ENCODE data around the gene IQGAP3.

The IQGAP3 gene

DNA sequence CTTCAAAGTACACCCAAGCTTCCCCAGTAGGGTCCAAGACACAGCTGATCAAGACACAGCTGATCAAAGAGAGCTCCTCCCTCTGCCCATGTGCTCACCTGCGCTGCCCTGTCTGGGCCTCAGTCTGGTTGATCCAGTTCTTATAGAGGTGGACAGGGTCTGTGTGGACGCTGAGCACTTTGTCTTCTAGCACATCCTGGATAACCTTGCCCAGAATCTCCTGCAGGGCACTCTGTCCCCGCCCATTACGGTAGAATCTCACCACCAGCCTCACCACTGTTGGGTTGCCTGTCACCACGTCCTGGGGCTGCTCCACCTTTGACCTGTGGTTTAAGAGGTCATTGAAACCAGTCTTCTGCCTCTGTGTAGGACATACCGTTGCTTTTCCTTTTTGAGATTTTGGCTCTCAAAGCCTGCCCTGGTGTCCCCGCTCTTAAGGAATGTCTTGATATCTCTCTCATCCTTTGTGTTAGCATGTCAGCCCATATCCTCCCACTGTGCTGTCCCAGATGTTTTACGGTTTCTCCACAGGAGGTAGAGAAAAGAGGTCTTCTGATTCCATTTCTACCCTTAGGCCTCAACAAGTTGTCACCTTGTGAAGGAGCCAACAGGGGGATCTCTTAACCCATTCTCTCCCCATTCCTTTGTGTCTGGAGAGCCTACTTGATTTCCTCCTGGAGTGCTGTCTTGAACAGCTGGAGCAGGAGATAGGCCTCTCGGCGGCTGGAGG lies 33.5 kb downstream of the IQGAP3 start:
- TF ChIP-seq CTCF (IDR thresholded peaks at IDR 0.05; ENCODE audit: low read depth, low read length), result no peak
- no peak for DNase-seq (ENCODE audit: extremely low read depth, low read depth)

DNA sequence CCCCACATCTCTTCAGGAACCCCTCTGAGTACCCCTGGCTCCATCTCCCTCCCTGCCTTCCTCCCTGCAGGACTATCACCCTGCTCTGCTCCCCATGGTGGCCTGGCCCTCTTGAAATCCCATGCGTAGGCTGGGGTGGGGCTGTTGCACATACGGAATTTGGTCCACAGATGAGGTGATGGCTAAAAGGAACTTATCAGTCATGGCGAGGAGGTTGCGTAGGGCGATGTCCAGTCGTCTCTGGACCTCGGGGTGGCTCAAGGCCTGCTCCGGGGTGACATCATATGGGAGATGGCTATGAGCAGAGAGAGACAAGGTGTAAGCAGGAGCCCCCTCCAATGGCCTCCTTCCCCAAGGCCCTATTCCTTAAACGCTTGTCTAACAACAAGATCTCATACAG lies 35.3 kb downstream of the IQGAP3 start:
- TF ChIP-seq CTCF (IDR thresholded peaks at IDR 0.05; ENCODE audit: low read depth, low read length), result no peak
- DNase-seq (ENCODE audit: extremely low read depth, low read depth), result no peak

GRCh38 chr1:156534424-156535060 lies 37.8 kb downstream of the IQGAP3 start:
- no peak for DNase-seq (ENCODE audit: extremely low read depth, low read depth)
- TF ChIP-seq CTCF (IDR thresholded peaks at IDR 0.05; ENCODE audit: low read depth, low read length), result no peak

DNA sequence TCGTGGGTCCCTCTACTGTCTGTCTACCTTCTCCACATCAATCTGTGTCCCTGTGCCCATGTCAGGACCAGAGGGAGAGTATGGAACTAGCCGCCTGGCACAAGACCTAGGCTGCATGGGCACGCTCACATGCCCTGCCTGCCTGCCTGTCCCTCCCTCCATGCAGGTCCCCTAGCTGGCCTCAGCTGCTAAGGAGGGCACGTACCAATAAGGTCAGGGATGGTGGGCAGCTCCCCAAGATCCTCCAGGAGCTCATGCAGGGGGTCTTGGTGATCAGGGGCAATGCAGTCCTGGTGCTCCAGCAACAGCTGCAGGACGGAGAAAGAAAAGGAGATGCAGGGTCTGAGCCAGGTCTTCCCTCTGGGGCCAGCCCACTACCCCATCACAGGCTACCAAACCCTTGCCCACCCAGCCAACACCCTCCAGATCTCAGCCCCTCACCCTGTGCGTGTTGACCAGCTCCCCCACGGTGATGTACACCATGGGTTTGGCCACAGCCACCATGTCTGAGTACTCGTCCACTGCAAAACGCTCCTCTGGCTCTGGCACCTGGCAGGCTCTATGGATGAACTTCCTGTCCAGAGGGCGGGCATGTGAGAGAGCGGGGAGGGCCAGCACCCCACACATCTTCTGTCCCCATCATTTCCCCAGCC lies 38.7 kb downstream of the IQGAP3 start:
- DNase-seq (ENCODE audit: extremely low read depth, low read depth), result no peak
- no peak for TF ChIP-seq CTCF (IDR thresholded peaks at IDR 0.05; ENCODE audit: low read depth, low read length)

- DNase-seq (ENCODE audit: extremely low read depth, low read depth), result no peak
- no peak for TF ChIP-seq CTCF (IDR thresholded peaks at IDR 0.05; ENCODE audit: low read depth, low read length)
These were observed 40.0 kb downstream of the IQGAP3 start for GRCh38 chr1:156532374-156532773.

DNA sequence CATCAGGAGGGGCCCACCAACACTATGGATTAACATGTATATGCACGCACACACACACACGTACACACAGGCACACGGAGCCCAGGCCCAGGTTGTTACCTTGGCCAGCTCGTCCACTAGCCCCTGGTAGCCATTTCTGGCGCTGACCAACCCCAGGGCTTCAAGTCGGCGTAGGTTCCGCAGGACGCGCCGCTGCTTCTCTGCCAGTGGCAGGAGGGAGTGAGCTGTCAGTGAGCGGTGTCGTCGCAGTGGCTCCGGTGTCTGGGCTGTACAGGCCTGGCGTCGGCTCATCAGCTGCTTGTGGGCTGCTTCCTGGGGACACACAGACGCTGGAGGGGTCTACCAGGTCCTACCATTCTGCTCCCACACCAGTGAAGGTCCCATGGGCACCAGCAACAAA lies 42.4 kb downstream of the IQGAP3 start:
- DNase-seq (ENCODE audit: extremely low read depth, low read depth), result no peak
- TF ChIP-seq CTCF (IDR thresholded peaks at IDR 0.05; ENCODE audit: low read depth, low read length), result no peak

GRCh38 chr1:156528875-156529425 lies 43.4 kb downstream of the IQGAP3 start:
- no peak for DNase-seq (ENCODE audit: extremely low read depth, low read depth)
- no peak for TF ChIP-seq CTCF (IDR thresholded peaks at IDR 0.05; ENCODE audit: low read depth, low read length)

All from AG09319 (cell line).